Kidney capillary endothelial cell (primary cell): ENCODE measurements around the gene TMEM178B.
"Not testable (repeated sequence)": the region's sequence is repeated elsewhere in the genome, so short reads cannot be mapped to it uniquely, and the experiment has no call there.

Source experiments
- DNase-seq: peaks from one replicate; pipeline ENCODE4 v3.0.0-alpha.2; 2018; ENCODE audit warnings: low spot score

The TMEM178B gene

DNA sequence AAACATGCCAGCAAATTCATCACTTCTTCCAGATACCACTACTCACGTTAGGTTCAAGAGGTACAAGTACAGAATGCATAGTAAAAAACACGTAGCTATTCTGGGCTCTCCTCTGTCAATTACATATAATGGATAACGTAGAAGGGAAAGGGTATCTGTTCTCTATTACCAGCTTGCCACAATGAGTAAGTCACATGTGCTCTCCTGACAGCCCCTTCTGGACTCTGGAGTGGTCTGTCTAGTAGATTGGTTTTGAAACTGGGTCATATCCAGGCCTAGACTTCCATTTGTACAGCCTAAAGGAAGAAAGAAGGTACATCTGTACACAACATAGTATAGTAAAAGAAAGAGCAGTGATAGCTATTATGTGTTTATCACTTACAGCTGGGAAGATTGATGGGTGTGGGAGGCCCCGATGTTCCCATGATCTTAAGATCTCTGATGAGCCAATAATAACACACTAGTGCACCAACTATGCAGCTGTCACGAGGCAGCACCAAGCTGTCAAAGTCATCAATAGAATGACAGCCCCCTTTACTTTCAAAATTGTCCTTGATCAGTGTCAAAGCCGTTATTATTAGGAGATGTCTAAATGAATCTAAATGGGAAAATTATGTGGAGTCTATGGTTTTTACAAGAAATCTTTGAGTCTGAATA is 315.4 kb downstream of the TMEM178B start:
- no peak for DNase-seq

DNA sequence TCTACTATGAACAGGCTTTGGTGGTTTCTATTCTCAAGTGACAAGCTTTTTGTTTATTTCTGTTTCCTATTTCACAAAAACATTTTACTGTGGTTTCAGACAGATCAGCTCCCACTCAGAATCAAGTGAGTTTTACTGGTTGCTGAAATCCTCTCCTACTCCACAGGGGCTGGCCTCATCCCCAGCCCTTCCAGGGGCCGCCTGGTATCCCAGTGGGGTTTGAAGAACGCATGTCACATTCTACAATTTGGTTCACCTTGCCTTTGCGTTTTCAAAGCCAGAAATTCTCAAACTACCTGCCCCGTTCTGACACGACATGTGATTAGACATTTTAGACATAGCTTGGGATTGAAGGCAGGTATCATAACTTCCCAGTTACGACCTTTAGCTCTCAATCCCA is 316.5 kb downstream of the TMEM178B start:
- DNase-seq: no peak

DNA sequence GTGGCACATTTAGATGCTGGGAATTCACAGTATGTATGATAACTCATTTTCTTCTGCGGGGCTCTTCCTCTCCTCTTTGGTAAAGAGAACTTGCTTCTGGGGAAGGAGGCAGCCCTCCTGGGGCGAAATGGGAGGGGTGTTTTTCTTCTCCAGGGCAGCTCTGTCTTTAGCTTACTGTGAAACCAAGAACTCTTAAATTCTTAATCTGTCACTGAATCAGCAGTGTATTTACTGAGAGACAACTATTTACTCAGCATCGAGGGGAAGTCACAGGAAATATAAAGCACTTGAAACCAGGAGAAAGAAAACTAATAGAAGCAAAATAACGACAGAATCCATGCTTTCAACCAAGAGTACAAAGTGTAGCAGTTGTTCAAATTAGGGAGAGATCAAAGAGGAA is 319.2 kb downstream of the TMEM178B start:
- DNase-seq: no peak

DNA sequence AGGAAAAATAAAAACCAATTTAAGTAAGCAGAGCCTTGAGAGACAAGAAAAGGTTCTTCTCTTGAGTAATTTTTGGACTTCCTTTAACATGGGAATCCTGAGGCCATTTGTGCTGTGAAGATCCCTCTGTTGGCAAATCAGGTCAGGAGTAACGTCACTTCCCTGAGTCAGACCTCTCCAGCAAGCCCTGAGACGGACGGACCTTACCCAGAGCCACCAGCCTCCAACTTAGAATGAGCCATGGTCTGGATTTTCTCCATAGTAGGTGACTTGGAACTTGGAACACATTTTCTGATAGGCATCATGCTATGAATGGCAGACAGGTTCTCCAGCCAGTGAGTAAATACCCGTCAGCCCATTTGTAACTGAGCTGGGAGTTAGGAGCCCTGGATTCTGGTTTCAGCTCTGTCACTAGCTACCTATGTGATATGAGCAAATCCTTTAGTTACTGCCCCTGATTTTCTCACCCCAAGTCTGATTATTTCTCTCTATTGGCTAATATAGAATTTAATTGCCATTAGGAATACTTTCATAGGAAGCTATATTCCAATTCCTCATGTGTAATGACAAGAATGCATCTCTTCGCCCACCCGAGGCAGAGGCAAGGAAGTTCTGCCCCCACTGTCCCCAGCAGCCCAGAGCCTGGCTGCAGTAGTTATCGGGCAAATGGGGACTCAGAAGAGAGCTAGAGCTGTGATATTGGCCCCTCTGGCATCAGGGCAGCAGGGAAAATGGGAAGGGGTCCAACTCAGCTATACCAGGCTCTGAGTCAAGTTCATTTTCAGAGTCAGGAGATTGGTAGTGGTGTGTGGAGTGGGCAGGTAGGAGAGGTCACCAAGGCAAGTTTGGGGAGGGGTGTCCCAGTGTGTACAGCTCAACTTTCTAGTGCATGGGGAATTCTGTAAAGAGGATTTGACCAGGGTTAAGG is 323.6 kb downstream of the TMEM178B start:
- DNase-seq: no peak

DNA sequence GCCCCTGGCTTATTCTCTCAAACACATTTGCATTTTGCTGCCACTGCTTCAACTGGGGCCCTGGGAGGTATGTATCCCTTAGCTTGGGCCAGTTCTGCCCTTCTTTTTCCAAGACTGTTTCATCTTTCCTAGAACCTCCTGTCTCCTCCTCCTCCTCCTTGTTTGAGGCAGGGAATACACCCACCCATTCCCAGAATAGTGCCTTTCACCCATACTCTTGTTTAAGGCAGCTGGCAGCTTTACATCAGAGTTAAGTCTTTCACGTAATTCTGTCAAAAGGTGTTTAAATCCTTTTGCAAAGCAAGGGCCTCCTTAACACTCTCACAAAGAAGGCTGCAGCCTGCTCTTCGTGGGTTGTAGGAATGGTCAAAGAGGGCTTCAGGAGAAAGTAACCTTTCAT is 326.5 kb downstream of the TMEM178B start:
- no peak for DNase-seq

DNA sequence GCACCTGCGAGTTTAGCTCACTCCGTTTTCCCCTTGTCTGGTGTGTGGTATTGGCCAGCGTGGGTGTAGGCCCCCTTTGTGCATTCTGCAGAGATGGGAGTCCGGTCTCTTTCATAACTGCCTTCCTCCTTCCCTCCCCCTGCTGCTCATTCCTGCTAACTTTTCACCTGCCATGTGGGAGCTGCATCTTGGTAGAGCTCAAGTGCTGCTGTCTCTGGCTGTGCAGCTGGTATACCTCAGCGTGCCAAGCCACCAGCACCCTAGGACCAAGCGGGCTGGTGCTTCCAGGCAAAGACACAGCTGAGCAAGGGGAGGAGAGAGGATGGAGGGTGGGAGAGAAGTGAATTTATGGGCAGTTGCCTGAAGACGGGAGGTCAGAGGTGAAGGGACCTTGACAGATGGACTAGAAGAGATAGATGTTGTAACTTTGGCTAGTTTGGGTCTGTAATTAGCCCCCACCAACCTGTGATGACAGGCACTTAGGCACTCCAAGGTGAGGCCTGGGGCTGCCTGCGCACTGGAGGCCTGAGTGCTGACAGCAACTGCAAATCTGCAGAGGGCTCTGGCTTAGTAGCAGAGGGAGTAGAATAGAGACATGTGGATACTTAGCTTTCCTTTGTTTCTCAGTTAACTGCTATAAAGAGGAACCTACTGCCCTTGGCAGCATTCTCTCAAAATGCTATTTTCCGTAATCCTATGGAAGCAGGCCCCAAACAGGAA is 328.6 kb downstream of the TMEM178B start:
- DNase-seq: no peak

DNA sequence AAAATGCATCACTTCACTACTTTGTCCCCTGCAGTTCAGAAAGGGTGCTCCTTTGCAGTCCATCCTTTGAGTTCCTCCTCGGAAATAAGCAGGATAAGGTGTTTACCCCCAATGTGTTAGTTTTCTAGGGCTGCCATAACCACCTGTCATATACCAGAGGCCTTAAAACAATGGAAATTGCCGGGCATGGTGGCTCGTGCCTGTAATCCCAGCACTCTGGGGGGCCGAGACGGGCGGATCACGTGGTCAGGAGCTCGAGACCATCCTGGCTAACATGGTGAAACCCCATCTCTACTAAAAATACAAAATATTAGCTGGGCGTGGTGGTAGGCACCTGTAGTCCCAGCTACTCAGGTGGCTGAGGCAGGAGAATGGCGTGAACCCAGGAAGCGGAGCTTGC is 330.0 kb downstream of the TMEM178B start:
- DNase-seq: not testable (repeated sequence)

DNA sequence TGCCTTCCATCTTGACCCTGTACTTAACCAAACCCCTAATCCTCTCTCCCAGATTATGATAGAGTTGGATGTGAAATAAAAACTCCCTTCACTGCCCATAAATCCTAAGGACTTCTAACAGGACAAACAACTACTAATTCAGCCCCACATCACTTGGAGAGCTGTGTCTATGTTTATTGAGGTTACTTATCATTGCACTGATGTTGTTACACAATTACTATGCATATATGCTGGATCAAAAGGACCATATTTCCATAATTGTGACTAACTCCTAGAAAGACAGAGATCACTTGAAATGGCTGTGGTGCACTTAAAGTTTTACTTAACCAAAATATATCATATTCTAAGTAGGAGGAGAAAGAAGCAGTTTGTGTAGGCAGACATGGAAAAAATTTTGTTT is 332.5 kb downstream of the TMEM178B start:
- DNase-seq: no peak

DNA sequence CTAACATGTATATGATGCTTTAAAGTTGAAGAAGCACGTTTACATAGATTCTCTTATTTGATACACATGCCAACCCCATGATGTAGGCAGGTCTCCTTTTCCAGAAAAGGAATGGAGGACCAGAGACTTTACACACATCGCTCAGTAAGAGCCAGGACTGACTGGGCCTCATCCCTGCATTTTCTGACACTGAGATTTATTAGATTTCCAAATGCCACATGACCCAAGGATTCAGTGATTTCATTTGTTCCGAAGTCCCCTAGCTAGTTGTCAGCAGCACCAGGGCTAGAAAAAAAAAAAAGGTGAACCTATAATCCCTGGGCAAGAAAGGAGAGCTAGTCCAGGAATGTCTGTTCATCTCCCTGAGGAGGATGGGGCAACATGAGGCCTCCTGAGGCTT is 334.0 kb downstream of the TMEM178B start:
- no peak for DNase-seq

DNA sequence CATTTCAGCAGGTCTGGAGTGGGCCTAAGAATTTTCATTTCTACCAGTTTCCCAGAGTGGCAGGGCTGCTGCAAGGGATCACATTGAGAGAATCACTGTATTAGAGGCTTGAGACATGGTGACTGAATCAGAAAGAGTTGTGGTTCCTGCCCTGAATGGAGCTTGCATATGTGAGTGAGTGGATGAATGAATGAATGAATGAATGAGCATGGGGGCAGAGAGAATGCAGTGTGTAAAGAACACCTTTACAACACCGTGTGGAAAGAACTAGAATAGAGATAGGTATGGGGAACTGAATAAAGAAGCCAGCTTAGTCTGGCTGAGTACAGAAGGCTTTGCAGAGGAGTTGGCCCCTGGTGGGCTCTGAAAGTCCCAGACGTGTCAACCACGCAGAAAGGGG is 334.6 kb downstream of the TMEM178B start:
- no peak for DNase-seq

DNA sequence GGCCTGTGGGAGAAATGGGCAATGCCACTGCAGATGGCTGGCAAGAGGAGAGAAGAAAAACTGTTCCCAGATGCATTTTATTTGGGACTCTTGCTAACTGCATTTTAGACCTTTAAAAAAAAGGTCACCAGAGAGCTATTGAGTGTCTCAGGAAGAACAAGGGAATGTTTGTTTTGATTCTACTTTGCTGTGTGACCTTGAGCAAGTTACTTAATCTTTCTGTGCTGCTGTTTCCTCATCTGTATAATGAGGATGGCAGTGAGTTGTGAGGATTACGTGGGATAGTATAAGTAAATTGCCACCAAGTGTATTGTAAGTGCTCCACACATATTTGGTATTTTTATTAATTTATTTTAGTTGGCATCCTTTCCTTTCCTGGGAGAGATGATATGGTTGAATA is 335.4 kb downstream of the TMEM178B start:
- DNase-seq: no peak

DNA sequence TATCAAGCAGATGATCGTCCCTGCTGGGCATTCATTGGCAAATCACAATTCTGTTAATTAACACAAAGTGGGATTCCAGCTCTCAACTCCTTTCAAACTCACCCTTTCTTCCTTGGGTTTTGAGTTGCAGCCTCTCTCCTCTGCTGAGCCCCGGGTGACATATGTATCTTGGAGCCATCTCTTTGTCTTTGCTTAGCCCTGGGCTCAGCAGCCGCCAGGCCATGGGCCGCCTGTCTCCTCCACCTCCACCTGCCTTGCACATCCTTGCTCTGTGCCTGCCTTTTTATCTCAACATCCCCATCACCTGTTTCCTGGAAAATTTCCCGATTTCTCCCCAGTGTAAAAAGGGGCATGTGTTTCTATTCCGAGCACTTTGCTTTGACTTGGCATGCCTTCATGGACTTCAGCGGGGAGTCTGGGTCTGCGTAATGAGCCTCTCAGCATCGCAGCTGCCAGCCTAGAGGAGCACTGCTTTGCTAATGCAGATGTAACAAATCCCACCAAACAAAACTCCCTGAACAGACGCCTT is 336.0 kb downstream of the TMEM178B start:
- DNase-seq: no peak

DNA sequence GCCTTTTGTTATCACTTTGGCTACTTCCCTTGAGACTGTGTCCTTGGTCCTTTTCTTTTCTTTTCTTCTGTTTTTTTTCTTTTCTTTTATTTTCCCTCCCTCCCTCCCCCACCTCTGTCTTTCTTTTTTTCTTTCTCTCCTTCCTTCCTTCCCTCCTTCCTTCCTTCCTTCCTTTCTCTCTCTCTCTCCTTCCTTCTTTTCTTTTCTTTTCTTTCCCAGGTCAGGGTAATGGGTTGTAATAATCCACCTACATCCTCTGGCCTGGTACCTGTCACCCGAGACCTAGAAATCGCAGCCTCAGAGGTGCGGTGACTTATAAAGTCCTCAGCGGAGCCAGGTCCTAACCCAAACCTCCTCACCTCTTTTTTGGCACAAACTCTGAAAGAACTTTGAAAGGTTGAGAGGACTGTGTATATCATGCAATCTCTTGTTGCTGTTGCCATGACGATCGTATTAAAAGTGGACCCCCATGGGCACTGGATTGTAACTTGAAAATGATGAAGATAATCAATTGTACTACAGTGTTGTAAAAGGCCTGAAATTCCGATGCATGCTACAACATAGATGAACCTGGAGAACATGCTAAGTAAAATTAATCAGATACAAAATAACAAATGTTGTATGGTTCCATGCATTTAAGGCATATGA is 336.6 kb downstream of the TMEM178B start:
- DNase-seq: no peak

DNA sequence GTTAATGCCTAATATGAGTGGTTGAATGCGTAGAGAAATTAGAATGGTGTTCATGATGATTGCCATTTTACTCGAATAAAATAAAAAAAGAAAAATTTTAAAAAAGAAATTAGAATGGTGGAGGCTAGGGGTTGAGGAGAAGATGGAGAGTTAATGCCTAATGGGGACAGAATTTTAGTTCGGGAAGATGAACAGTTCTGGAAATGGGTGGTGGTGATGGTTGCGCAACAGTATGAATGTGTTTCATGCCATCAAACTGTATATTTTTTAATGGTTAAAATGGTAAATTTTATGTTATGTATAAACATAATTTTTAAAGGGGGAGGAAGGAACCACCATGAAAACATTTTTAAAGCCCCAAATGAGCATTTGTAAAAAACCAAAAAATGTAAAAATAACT is 337.3 kb downstream of the TMEM178B start:
- DNase-seq: no peak

DNA sequence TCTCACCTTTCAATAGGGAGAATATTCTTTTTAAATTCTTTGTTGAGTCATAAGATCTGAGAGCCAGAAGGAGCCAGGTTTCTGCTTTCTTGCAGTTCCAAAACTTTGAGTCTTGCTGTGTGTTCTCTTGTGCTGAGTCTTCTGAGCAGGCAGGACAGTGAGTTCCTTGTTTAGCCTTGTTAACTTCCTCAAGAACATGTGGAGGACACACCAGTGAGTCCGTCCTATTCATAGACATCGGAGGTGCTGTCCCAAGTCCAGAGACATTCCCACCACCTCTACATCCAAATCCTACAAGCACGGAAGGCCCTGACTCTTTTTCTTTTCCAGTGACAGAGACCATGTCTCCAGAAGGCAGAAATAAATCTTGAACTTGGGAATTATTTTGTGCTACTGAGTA is 342.1 kb downstream of the TMEM178B start:
- DNase-seq: no peak

DNA sequence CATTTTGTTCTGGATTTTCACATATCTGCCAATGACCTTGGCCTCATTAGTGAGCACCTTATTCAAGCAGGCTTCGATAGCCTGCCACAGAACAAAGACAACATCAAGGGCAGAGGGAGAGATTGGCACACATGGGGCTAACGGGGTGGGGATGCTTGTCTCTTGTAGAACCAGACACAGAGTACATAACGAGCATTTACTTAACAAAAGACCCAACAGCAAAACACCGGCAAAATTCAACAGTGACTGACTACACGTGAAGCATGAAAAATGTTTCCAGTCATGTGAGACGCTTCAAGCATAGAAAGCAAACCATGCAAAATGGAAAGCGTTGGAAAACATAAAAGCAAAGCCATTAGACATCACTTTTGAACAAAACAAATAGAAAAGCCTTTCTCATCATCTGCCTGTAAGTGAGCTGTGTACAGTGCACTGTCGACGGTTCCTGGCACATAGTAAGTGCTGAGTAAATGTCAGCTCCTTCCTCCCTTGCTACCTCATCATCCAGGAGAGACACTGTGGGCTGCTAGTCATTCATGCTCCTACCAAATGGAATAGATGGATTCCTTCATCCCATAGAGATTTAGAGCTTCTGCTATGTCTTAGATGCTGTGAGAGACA is 342.9 kb downstream of the TMEM178B start:
- no peak for DNase-seq

DNA sequence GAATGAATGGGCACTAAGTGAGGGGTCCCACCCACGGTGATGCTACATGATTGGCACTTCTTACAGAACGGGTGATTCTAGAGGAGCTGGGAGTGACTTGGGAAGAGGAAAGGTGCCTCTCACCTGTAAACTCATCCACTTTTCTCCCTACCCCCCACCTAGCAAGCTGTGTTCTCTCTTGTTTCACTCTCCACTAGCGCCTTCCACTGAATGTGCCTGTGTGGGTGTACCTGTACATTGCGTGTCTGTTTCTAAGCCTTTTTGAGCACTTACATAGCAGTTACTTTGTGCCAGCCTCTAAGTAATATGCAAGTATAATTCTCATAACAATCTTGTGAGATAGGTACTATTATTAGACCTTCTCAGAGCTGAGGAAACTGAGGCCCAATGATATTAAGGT is 343.6 kb downstream of the TMEM178B start:
- no peak for DNase-seq

DNA sequence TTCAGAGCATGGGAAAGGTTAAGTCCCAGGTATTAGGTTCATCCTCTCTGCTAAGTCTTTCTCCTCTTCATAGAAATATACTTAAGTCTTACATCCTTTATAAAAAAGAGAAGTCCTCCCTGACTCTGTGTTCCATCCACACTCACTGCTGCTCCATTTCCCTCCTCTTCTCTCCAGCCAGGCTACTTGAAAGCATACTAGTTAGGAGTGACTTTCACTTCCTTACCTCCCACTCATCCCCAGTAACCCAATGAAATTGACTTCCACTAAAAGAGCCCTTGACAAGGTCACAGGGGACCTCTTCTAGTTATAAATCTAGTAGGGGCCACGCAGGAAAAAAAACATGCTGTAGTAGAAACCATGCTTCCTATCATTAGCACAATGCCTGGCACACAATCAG is 344.2 kb downstream of the TMEM178B start:
- DNase-seq: no peak

DNA sequence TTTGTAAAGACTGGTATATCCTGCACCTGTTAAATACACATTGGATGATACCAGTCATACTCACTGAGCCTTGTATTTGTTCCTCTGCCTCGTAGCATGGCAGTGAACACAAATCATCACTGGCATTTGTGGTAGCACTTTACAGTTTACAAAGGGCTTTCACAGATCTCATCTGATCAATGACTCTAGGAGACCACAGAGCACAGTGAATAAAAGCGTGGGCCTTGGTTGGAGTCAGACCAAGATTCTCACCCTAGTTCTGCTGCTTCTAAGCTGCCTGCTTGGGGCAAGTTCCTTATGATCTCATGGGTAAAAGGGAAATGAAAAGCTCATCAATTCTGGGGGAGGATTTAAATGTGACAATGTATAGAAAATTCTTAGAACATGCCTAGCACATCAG is 347.4 kb downstream of the TMEM178B start:
- DNase-seq: no peak

DNA sequence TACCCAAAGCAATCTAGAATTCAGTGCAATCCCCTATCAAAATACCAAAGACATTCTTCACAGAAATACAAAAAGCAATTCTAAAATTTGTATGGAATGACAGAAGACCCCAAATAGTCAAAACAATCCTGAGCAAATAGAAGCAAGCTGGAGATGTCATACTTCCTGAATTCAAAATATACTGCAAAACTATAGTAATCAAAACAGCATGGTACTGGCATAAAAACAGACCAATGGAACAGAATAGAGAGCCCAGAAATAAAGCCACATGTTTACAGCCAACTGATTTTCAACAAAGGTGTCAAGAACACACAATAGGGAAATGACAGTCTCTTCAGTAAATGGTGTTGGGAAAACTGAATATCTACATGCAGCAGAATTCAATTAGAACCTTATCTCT is 353.3 kb downstream of the TMEM178B start:
- no peak for DNase-seq

DNA sequence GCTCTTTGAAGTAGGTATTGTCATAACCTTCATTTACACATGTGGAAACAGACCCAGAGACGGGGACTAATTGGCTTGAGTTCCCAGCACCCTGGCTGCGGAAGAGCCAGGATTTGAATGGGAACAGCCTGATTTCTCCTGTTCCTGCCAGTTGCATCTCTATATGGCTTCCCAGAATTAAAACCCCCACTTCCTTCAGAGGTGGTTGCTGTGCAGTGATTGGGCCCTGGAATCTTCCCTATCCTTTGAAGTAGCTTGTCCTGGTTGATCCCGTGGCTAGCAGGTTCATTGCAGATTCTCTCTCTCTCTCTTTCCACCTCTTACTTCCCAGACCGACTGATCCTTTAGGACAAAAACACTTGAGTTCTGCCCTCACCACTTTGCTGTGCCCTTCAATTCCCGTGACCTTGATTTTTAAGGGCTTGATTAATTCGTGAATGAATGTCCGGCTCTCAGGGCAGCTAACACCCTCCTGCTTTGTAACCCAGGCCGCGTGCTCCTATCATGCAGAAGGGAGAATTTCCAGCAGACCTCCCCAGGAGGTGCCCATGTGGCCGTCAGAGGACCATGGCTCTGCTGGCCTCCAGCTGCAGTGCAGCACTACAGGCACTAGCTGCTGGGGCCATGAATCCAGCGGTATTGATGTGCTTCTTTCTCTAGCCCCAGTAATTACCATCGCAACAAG is 356.7 kb downstream of the TMEM178B start:
- no peak for DNase-seq
